DND-41 (cell line): ENCODE results near the gene KIFAP3.
"Not testable (repeated sequence)": the region's sequence is repeated elsewhere in the genome, so short reads cannot be mapped to it uniquely, and the experiment has no call there.

Experiments used
- ATAC-seq: fragments of 200-7000 bp; cut with Tn5 transposase; 3 replicates; pipeline ENCODE4 v1.9.1; 2021; ENCODE audit warnings: low read depth; ENCODE audit not compliant: insufficient read depth
- DNase-seq: peaks from one replicate; pipeline ENCODE4 v3.0.0-alpha.2; 2020
- H2AFZ ChIP-seq: 2 replicates; pipeline ENCODE4 v1.6.0; 2012; ENCODE audit warnings: low read depth, low read length
- H3K27ac ChIP-seq: 2 replicates; pipeline ENCODE4 v1.5.1; 2012; ENCODE audit warnings: low read length, inconsistent platforms
- H3K27me3 ChIP-seq: fragments of 200-600 bp; sonication (generic); 2 replicates; pipeline ENCODE4 v1.6.0; 2012; ENCODE audit warnings: low read length, mild to moderate bottlenecking, inconsistent platforms; ENCODE audit not compliant: insufficient read depth, poor library complexity
- H3K36me3 ChIP-seq: 2 replicates; pipeline ENCODE4 v1.5.1; 2012; ENCODE audit warnings: low read length, inconsistent platforms; ENCODE audit not compliant: insufficient read depth
- H3K4me1 ChIP-seq: 2 replicates; pipeline ENCODE4 v1.5.1; 2012; ENCODE audit warnings: mild to moderate bottlenecking, low read length; ENCODE audit not compliant: insufficient read depth
- H3K4me2 ChIP-seq: 2 replicates; pipeline ENCODE4 v1.6.0; 2012; ENCODE audit warnings: mild to moderate bottlenecking, moderate library complexity, low read length, inconsistent platforms; ENCODE audit not compliant: insufficient read depth
- H3K4me3 ChIP-seq, 2 experiments: fragments of 200-600 bp in 1 of 2; shearing (Covaris generic) in 1 of 2; 2 replicates each; pipeline ENCODE4 v1.5.1; 2012 to 2016; ENCODE audit warnings: inconsistent platforms in 2 of 2, low read length in 2 of 2, mild to moderate bottlenecking in 2 of 2, low read depth in 1 of 2, moderate library complexity in 1 of 2
- H3K79me2 ChIP-seq: 2 replicates; pipeline ENCODE4 v1.6.0; 2012; ENCODE audit warnings: low read length, inconsistent platforms; ENCODE audit not compliant: insufficient read depth
- H3K9ac ChIP-seq: 2 replicates; pipeline ENCODE4 v1.6.0; 2012; ENCODE audit warnings: low read depth, mild to moderate bottlenecking, inconsistent platforms, low read length, moderate library complexity
- H3K9me3 ChIP-seq: 2 replicates; pipeline ENCODE4 v1.5.1; 2012; ENCODE audit warnings: low read length, moderate library complexity, mild to moderate bottlenecking, inconsistent platforms; ENCODE audit not compliant: insufficient read depth, severe bottlenecking
- H4K20me1 ChIP-seq: 2 replicates; pipeline ENCODE4 v1.6.0; 2012; ENCODE audit warnings: low read length; ENCODE audit not compliant: insufficient read depth
- CTCF ChIP-seq: IDR thresholded peaks from 2 replicates; pipeline ENCODE4 v1.5.1; 2012; ENCODE audit warnings: borderline replicate concordance, low read length, moderate library complexity, mild to moderate bottlenecking; ENCODE audit not compliant: poor library complexity, severe bottlenecking; ENCODE audit errors: extremely low read depth
- EZH2 ChIP-seq: IDR thresholded peaks from 3 replicates; pipeline ENCODE4 v1.6.1; 2012; ENCODE audit warnings: borderline replicate concordance, low read depth, mild to moderate bottlenecking, moderate library complexity, low read length, inconsistent platforms; ENCODE audit not compliant: severe bottlenecking

KIFAP3 gene

GRCh38 chr1:170064821-170065220, 9.7 kb downstream of the KIFAP3 start:
- H2AFZ ChIP-seq: no peak overlapping the region
- no peak overlapping the region for H3K9ac ChIP-seq
- H4K20me1 ChIP-seq: no peaks in the 10 kb centered on the region
- peaks cover 28% of the 10 kb centered on the region for H3K4me1 ChIP-seq
- no peaks in the 10 kb centered on the region for H3K9me3 ChIP-seq
- no peak overlapping the region for H3K4me2 ChIP-seq
- DNase-seq: no peak
- TF ChIP-seq EZH2 (no peak), CTCF (no peak)
- H3K4me3 ChIP-seq: no peak overlapping the region
- no peaks in the 10 kb centered on the region for H3K36me3 ChIP-seq
- no peak overlapping the region for H3K27ac ChIP-seq
- H3K79me2 ChIP-seq: peaks cover 60% of the 10 kb centered on the region
- no peaks in the 10 kb centered on the region for H3K27me3 ChIP-seq
- ATAC-seq: no peak

- Histone ChIP-seq H2AFZ (no peak overlapping the region), H3K4me1 (peaks cover 12% of the 10 kb centered on the region), H3K9me3 (no peaks in the 10 kb centered on the region), H3K4me3 (no peak overlapping the region), H3K36me3 (no peaks in the 10 kb centered on the region), H3K9ac (no peak overlapping the region), H3K4me2 (no peak overlapping the region), H3K27me3 (no peaks in the 10 kb centered on the region), H3K79me2 (peaks cover 50% of the 10 kb centered on the region), H3K27ac (no peak overlapping the region), H4K20me1 (no peaks in the 10 kb centered on the region)
- TF ChIP-seq CTCF (no peak), EZH2 (no peak)
- ATAC-seq: no peak
- no peak for DNase-seq
Measured at GRCh38 chr1:170063109-170063826, 11.2 kb downstream of the KIFAP3 start.

GRCh38 chr1:170061676-170062075, 12.8 kb downstream of the KIFAP3 start:
- H3K27me3 ChIP-seq, H4K20me1 ChIP-seq, ATAC-seq, H3K4me1 ChIP-seq, DNase-seq, H3K4me2 ChIP-seq, H3K36me3 ChIP-seq, H3K4me3 ChIP-seq, H3K9me3 ChIP-seq, H3K27ac ChIP-seq, H2AFZ ChIP-seq, H3K9ac ChIP-seq: not testable (repeated sequence)
- H3K79me2 ChIP-seq: peaks cover 40% of the 10 kb centered on the region; the same call in 1 of the 2 replicates

GRCh38 chr1:170060015-170060520, 14.4 kb downstream of the KIFAP3 start:
- H2AFZ ChIP-seq, H3K27ac ChIP-seq, H3K9ac ChIP-seq, H3K9me3 ChIP-seq, H3K36me3 ChIP-seq, DNase-seq, H3K4me3 ChIP-seq, H3K27me3 ChIP-seq, ATAC-seq, H3K4me2 ChIP-seq, H3K4me1 ChIP-seq, H4K20me1 ChIP-seq: not testable (repeated sequence)
- peaks cover 36% of the 10 kb centered on the region for H3K79me2 ChIP-seq
